ENCODE data around the gene CST3.
"Not testable (repeated sequence)": the region's sequence is repeated elsewhere in the genome, so short reads cannot be mapped to it uniquely, and the experiment has no call there.

CST3 gene

GRCh38 chr20:23641936-23642751, 4.4 kb upstream of the CST3 start:
- no peak for DNase-seq (ENCODE audit: low read depth)

GRCh38 chr20:23640671-23641667, 3.2 kb upstream of the CST3 start:
- DNase-seq (ENCODE audit: low read depth): no peak

DNA sequence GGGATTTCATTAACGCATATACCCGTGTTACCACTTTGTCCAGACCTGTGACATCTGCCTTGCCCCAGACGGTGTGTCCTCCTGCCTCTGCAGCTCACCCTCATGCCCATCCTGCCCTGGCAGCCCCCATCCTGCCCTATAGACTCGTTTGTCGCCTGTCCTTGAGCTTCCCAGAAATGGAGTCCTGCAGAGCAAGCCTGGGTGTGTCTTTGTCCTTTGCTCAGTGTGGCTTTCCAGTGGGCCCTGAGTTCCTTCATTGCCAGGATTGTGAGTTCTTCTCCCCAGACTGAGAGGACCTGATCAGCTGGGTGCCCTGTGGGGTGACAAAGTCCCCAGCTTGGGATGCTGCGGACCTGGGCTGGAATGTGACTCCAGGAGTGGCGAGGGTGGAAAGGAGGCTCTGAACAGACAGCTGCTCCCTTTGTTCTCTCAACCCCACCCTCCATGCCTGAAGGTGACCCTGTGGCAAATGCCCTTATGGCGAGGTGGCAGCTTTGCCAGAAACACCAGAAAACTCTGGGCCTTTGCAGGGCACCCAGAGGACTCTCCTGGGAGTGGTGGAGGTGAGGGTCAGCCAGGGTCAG, 2.4 kb upstream of the CST3 start:
- no peak for DNase-seq (ENCODE audit: low read depth)

DNA sequence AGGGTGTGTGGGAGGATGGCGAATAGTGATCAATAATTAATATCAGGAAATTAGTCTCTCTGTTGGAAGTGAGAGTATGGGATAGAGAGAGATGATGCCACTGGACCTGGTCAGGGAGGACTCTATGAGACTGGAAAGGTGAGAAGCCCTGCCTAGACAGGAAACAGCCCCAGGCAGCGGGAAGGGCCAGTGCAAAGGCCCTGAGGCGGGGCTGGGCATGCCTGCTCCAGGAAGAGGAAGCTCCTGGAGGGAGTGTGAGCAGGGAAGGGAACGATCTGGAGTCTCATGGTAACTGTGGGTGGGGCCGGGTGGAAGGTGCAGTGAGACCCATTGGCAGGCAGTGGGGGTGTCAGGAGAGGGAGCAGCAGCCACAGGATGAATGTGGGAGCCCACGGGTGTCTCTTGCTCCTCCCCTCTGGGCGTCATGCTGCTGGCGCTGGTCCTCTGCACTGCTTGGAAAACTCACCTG, 1.8 kb upstream of the CST3 start:
- no peak for DNase-seq (ENCODE audit: low read depth)

- no peak for DNase-seq (ENCODE audit: low read depth)
Observed at GRCh38 chr20:23638309-23638708, 554 bp upstream of the CST3 start.

DNA sequence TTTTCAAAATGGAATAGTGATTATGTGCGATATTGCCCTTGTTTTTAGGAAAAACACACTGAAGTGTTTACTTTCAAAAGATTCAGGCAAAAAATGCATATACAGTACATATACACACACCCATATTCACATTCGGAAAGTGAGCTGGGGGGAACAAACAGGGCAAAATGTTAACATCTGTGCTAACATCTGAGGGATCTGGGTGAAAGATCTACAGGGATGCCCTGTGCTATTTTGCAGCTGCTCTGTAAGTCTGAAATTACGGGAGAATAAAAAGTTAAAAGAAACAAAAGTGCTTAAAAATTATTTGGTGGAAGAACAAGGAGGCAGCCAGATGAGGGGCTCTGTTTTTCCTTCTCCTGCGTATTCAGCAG, 860 bp downstream of the CST3 start:
- DNase-seq (ENCODE audit: low read depth): no peak

DNA sequence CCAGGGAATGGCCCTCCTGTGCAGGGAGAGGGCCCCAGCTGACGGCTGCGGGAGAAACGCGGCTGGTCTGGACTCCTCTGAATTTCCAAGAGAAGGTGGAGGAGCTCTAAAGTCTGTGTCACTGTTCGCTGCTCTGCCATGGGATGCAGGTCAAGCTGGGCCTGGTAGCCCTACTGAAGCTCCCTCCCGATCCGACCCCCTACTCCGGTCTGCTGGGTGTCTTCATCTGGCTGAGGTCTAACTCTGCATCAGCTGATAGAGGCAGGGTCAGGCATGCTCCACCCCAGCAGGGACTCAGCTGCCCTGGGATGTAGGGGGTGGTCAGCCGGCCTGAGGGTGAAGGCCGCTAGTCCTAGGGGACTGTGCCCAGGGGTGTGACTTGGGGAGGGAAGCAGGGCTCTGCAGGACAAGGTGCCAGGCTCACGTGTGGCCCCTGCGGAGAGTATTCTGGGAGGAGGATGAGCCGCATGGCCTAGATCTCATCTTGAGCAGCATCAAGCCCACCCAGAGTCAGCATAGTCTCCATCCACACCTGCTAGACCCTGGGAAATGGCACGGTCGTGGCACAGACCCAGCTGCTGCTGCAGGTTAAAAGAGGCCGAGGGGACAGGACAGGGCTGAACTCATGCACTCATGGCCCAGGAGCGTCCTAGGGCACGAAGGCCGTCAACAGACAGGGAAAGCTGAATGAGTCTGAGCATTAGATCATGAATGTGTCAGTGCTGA, 1.4 kb downstream of the CST3 start:
- DNase-seq (ENCODE audit: low read depth): no peak

- not testable (repeated sequence) for DNase-seq (ENCODE audit: low read depth)
Observed at GRCh38 chr20:23635768-23636090, 2.0 kb downstream of the CST3 start.

GRCh38 chr20:23634985-23635767, 2.6 kb downstream of the CST3 start:
- no peak for DNase-seq (ENCODE audit: low read depth)

DNA sequence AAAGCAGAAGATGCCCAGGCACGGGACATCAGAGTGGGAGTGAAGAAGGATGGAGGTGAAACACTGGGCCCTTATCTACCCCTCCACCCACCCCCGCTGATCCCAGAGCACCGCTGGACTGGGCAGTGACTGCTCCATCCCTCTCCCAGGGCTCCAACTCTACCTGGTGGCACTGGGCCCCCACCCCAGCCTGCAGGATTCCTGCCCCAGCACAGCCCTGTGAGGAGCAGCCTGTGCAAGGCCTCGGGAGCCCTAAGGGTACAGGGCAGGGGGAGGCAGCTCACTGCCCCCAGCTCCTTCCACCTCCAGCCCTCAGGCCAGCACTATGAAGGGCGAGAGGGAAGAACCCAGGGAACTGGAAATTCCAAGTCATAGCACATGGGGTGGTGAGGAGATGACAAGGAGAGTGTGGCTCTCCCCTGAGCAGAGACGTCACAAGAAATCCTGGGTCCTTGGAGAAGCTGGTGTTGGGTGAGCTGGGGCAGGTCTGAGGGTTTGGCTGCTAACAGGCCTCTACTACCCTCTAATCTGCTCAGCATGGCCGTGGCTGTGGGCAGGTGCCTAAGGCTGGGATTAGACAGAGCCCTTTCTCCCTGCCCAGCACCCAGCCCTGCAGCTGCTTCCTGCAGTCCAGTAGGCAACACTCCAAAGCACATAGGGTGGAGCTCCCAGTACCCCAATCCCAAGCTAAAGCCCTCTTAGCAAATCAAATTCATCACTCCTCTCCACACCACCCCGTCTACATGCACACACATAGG, 3.5 kb downstream of the CST3 start:
- no peak for DNase-seq (ENCODE audit: low read depth)

DNA sequence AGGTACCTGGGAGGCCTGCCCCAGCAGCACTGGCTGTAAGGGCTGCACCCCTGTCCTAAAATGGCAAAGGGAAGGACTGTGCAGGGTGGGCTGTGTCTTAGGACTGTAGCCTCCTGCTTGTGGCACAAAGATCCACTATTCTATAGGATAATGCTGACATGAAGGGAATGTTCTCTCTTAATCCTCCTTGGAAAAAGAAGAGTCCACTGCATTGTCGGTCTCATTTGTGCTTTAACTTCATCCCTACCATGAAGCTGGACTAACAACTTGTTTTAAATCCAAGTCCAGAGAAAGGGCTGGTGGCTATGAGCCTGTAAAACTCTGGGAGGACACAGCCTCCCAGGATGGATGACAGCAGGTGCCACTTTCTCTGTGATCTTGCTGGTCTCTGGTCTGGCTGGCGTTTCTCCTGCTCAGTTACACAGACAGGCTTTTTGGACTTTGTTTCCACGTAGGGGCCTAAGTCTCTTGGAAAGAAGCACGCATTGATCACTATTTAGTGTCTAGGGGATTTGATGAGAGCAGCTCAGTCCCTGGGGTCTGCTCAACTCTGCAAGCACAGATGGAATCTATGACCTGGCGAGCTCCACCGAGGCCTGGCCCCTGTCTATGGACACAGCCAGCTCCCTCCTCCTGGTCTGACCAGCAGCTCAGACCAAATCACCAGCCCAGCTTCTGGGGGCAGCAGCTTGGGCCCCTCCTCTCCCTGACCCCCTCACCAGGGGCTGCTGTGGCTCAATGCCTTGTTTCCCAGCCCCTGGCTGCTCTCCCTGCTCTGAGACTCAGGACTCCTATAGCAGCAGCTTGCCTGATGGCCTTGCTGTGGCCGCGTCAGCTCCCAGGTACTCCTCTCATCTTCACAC, 4.8 kb downstream of the CST3 start:
- DNase-seq (ENCODE audit: low read depth): no peak

GRCh38 chr20:23631981-23632710, 5.6 kb downstream of the CST3 start:
- no peak for DNase-seq (ENCODE audit: low read depth)

- no peak for DNase-seq (ENCODE audit: low read depth)
Observed at GRCh38 chr20:23631226-23631822, 6.4 kb downstream of the CST3 start.

- no peak for DNase-seq (ENCODE audit: low read depth)
Observed at GRCh38 chr20:23630392-23630849, 7.3 kb downstream of the CST3 start.

DNA sequence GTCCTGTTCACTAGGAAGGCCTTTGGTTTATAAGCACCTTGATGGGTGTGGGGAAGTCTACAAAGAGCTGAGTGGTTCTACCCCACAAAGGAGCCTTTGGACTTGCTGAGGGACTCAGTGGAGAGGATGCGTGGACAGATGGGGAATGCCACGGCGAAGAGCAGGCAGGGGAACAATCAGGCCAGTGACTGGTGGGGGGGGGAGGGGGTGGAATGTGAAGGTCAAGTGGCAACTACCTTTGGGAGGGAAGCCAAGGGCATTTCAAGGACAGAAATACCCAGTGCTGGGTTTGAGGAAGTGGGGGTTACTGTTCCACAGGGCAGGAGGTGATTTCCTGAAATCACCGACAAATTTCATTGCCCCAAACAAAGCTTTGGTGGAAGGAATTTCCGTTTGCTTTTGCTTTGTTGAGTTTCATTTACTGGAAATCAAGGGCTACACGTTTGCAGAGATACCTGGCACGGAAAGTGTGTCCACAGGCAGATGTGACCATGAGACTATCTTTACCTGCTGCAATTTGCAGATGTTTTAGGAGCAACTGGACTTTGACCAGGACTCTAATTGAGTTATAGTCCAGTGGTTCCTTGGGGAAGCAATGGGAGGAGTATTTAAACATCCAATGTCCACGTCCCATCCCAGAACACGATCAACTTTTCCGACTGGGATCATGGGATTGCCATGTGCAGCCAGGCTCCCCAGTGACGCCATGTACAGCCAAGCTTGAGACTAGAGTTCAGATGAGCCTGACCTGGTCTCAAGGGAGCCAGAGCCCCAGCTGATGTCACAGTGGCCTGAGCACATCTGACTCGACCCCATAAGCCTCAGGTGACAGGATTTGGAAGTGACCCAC, 8.0 kb downstream of the CST3 start:
- DNase-seq (ENCODE audit: low read depth): no peak

DNA sequence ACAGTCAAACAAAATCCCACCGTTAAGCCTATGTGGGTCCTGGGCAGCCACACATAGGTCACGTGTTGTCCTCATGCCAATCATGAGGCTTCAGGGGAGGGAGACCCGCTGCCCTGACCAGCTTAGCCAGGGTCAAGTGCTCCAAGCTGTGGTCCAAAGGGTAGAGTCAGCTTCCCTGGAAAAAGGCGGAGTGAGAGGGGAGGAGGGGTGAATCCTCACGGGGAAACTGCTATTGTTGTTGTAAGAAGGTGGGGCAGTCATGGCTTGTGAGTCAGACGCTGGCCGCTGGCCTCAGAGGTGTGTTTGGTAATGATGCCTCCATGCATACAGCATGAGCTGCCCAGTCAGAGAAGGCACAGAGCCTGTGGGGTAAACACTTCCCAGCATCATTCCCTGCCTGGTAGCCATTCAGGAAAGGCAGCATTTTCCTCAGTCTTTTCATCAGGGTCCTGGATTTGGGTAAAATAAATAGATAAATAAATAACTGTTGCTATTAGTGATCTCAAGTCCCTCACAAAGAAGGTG, 8.7 kb downstream of the CST3 start:
- no peak for DNase-seq (ENCODE audit: low read depth)

- DNase-seq (ENCODE audit: low read depth): no peak
Observed at GRCh38 chr20:23628402-23629016, 9.2 kb downstream of the CST3 start.

Data from stimulated activated CD8-positive, alpha-beta memory T cell treated with anti-CD3 and anti-CD28 coated beads, Interleukin-12 subunit alpha, Interleukin-12 subunit beta, amount 100 ng/mL, for 1 hour (primary cell).